WTC11 (cell line): ENCODE measurements around the gene WASF3.

Source experiments
- CTCF ChIP-seq: fragments of 200-600 bp; IDR thresholded peaks from 2 replicates; pipeline ENCODE4 v1.8.0; 2022; ENCODE audit warnings: antibody characterized with exemption
- RELA ChIP-seq: sonication (generic); formaldehyde crosslinking; IDR thresholded peaks from 2 replicates; pipeline ENCODE4 v1.8.1; 2022; ENCODE audit warnings: missing genetic modification reagents, mild to moderate bottlenecking, borderline replicate concordance
- ZBTB43 ChIP-seq: sonication (generic); formaldehyde crosslinking; IDR thresholded peaks from 2 replicates; pipeline ENCODE4 v1.8.1; 2023; ENCODE audit warnings: mild to moderate bottlenecking, missing genetic modification reagents

- TF ChIP-seq CTCF = no peak
- TF ChIP-seq ZBTB43 = no peak
- no peak for TF ChIP-seq RELA (CRISPR knock-in tag)
These were observed 139.8 kb downstream of the WASF3 start for GRCh38 chr13:26697069-26697955.
